Mucosa of stomach (tissue), 1 donor: ENCODE results near the gene CSRNP3.

ENCODE experiments used
- H3K27me3 ChIP-seq: one replicate; pipeline ENCODE4 v1.7.0; 2013; ENCODE audit warnings: mild to moderate bottlenecking, low read length; ENCODE audit not compliant: control insufficient read depth, insufficient read depth
- H3K36me3 ChIP-seq: one replicate; pipeline ENCODE4 v1.7.0; 2013; ENCODE audit warnings: low read length; ENCODE audit not compliant: control insufficient read depth, insufficient read depth
- H3K4me1 ChIP-seq: one replicate; pipeline ENCODE4 v1.7.0; 2013; ENCODE audit warnings: mild to moderate bottlenecking, low read length; ENCODE audit not compliant: control insufficient read depth, insufficient read depth
- H3K4me3 ChIP-seq: one replicate; pipeline ENCODE4 v1.7.0; 2013; ENCODE audit warnings: low read length
- H3K9ac ChIP-seq: one replicate; pipeline ENCODE4 v1.7.0; 2013; ENCODE audit warnings: mild to moderate bottlenecking, low read length, moderate library complexity
- H3K9me3 ChIP-seq: one replicate; pipeline ENCODE4 v1.7.0; 2013; ENCODE audit warnings: mild to moderate bottlenecking, low read length, moderate library complexity; ENCODE audit not compliant: control insufficient read depth
- donor health status: Pancreatic carcinoma.

Gene CSRNP3

DNA sequence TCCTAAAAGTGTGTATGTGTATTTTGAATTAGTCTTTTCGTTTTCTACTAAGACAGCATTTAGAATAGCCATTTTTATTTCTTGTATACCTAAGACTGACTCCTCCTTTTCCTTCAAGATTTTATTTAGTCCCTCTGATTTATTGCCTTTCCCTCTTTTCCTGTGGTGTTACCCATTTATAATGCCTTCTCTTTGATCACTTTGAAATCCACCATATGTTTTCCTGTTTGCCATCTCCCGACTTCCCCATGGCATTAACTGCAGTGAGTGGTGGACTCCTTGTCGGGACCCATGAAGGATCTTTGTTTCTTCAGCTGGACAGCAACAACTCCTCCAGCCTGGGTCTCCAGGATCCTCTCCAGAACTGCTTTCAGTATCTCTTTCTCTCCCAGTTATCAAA is 160.7 kb downstream of the CSRNP3 start:
- Histone ChIP-seq H3K27me3 (no peaks in the 10 kb centered on the region), H3K4me1 (no peaks in the 10 kb centered on the region), H3K36me3 (no peaks in the 10 kb centered on the region), H3K4me3 (no peak overlapping the region), H3K9ac (no peak overlapping the region), H3K9me3 (no peaks in the 10 kb centered on the region)

DNA sequence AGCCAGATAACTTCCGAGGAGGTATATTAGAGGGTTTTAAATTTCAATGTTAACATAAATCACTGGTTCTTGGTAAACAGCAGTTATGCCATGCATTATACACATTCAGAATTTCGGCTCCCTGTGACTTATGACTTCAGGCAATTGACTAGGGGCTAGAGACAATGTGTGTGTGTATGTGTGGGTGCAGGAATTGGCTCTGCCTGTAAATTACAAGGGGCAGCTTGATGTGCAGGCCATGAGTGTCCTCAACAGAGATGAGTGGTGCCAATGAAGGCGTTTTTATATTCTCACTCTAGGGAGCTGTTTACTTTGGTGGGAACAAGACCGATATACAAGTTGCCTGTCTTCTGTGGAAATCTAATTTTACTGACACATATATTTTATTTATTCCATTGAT is 161.6 kb downstream of the CSRNP3 start:
- no peak overlapping the region for H3K9ac ChIP-seq
- H3K27me3 ChIP-seq, result no peaks in the 10 kb centered on the region
- H3K4me3 ChIP-seq, result no peak overlapping the region
- H3K4me1 ChIP-seq, result no peaks in the 10 kb centered on the region
- no peaks in the 10 kb centered on the region for H3K9me3 ChIP-seq
- H3K36me3 ChIP-seq, result no peaks in the 10 kb centered on the region

DNA sequence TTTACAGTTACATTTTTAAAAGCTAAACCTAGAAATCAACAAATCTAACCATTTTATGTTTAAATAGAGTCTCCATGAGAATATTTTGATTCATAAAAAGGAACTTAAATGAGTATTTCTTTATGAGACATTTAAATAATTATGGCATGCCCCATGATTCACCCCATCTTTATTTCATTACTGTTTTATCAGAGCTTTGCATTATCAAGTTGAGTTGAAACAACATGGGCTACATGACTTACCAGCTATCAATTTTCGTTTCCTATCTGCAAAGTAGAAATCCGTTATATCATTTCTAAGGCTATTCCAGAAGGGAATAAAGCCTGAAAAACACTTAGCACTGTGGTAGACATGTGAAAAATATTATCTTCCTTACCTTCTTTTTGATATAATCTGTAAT is 163.1 kb downstream of the CSRNP3 start:
- no peaks in the 10 kb centered on the region for H3K9me3 ChIP-seq
- H3K4me1 ChIP-seq, result no peaks in the 10 kb centered on the region

DNA sequence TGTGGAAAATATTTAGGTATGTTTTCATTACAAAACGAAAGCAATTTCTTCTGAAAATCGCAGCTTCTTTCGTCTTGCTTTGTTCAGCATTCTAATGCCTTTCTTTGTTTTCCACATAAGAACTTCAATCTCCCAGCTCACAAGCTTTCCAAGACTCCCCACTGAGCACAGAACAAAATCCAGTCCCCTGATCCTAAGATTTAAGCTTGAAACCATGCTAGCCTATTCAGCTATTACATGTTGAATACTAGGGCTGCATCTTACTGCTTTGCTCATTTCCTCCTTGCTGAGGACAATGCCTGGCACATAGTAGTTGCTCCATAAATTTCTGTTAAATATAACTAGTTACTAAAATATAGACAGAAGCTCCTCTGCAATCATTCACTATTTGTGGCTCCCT is 163.9 kb downstream of the CSRNP3 start:
- Histone ChIP-seq H3K27me3 (no peaks in the 10 kb centered on the region), H3K9ac (no peak overlapping the region), H3K9me3 (no peaks in the 10 kb centered on the region), H3K36me3 (no peaks in the 10 kb centered on the region), H3K4me3 (no peak overlapping the region), H3K4me1 (no peaks in the 10 kb centered on the region)

More for the DNA sequence above, 163.1 kb downstream of the CSRNP3 start:
- Histone ChIP-seq H3K27me3 (no peaks in the 10 kb centered on the region), H3K9ac (no peak overlapping the region), H3K4me3 (no peak overlapping the region), H3K36me3 (no peaks in the 10 kb centered on the region)

DNA sequence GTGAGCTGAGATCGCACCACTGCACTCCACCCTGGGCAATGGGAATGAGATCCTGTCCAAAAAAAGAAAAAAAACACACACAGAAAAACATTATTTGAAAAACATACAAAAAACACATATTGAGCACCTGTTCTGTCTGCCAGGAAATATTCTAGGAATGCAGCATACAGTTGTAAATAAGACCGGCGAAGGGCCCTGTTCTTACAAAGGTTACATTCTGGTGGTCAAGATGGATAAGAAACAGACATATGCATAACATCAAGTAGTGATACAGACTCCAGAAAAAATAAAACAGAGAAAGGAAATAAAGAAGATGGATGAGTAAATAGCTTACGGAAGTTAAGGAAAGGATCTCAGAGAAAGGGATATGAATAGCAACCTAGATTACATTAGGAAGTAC is 164.8 kb downstream of the CSRNP3 start:
- H3K36me3 ChIP-seq, result no peaks in the 10 kb centered on the region
- H3K4me1 ChIP-seq, result no peaks in the 10 kb centered on the region
- H3K27me3 ChIP-seq, result no peaks in the 10 kb centered on the region
- H3K9me3 ChIP-seq, result no peaks in the 10 kb centered on the region
- no peak overlapping the region for H3K9ac ChIP-seq
- no peak overlapping the region for H3K4me3 ChIP-seq

DNA sequence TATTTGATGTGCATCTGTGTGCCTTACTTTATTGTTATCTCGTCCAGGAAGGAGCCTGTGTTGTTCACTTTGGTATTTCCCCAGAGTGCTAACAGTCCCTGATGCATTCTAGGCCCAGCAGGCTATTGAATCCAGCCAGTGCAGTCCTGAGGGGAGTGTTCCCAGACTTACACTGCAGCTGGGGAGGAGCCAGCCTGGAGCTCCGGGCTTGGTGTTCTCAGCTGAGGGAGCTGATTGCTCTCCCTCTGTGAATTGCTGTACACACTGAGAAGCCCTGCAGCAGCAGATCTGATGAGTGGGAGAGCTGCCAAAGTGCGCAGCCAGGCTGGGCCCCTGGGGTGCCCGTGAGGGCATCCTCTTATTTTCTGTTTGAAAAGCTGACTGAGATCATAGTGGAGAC is 165.4 kb downstream of the CSRNP3 start:
- no peaks in the 10 kb centered on the region for H3K9me3 ChIP-seq
- H3K36me3 ChIP-seq, result no peaks in the 10 kb centered on the region
- no peaks in the 10 kb centered on the region for H3K27me3 ChIP-seq
- no peak overlapping the region for H3K9ac ChIP-seq
- no peak overlapping the region for H3K4me3 ChIP-seq
- no peaks in the 10 kb centered on the region for H3K4me1 ChIP-seq

DNA sequence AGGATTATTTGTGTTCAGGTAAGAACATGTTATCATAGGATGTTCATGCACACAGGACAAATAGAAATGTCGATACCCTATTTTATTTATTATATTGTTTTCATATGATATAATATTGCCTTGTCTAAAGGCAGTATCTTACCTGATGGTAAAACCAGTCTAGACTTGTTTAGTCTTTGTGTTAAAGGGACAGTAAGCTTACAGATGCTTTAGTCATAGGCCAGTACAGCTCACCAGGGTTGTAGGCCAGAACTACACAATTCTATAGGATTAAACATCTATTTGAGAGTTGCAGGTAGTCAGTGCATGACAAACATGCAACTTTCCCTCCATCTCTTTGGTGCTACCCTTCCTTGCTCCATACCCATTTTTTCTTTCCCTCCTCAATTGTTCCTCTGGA is 166.0 kb downstream of the CSRNP3 start:
- no peaks in the 10 kb centered on the region for H3K36me3 ChIP-seq
- H3K9ac ChIP-seq, result no peak overlapping the region
- no peak overlapping the region for H3K4me3 ChIP-seq
- H3K9me3 ChIP-seq, result no peaks in the 10 kb centered on the region
- H3K27me3 ChIP-seq, result no peaks in the 10 kb centered on the region
- no peaks in the 10 kb centered on the region for H3K4me1 ChIP-seq

DNA sequence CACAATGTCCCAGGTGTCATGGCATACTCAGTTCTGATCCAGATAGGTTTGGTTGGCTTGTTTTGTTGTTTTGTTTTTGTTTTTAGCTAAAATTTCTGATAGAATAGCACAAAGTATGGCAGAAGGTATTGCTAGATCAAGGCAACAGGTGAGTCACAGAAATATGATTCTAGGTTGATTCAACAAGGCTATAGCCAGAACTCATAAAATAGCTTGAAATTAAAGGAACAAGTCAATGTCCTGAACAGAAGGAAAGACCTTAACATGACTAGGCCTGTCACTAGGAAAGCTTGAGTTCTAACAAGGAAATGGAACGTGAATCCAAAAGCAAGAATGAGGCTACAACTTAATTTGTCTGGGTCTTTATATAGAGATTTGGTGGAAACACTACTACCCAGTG is 167.5 kb downstream of the CSRNP3 start:
- Histone ChIP-seq H3K9me3 (no peaks in the 10 kb centered on the region), H3K36me3 (no peaks in the 10 kb centered on the region), H3K27me3 (no peaks in the 10 kb centered on the region), H3K9ac (no peak overlapping the region), H3K4me3 (no peak overlapping the region), H3K4me1 (no peaks in the 10 kb centered on the region)

DNA sequence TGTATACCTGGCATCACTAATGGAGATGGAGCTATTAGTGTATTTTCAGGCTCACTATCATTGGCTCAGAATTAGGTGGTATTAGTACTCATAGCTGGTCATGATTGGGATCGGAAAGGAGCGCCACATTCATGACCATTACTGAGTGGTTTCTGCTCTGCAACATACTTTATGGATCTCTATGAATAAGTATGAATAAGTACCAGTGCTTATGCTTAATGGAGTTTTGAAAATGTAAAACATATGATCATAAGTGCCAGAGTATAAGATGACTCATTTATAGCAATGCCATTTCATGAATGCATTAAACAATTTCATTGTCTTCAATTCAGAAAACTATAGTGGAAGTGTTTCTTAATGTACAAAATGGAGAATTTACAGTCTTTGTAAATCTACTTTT is 167.9 kb downstream of the CSRNP3 start:
- no peaks in the 10 kb centered on the region for H3K27me3 ChIP-seq
- no peaks in the 10 kb centered on the region for H3K9me3 ChIP-seq
- H3K9ac ChIP-seq, result no peak overlapping the region
- H3K36me3 ChIP-seq, result no peaks in the 10 kb centered on the region
- H3K4me1 ChIP-seq, result no peaks in the 10 kb centered on the region
- H3K4me3 ChIP-seq, result no peak overlapping the region

DNA sequence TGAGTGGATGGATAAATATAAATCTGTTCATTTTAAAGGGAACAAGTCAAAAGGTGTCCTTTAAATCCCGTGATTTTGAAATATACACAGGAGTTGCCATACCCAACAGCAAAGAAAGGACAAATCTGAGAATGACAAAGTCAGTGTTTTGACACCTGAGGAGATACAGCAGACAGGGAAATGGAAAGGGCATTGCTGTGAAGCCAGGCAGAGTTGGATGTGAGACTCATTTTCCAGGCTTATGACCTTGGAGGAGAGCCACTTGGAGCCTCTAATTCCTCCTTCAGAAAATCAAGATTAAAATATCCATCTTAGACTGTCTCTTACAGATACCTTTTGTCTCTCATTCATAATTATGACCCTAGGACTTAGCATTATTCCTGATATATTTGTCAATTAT is 170.0 kb downstream of the CSRNP3 start:
- Histone ChIP-seq H3K4me3 (no peak overlapping the region), H3K4me1 (no peaks in the 10 kb centered on the region), H3K36me3 (no peaks in the 10 kb centered on the region), H3K9ac (no peak overlapping the region), H3K9me3 (no peaks in the 10 kb centered on the region), H3K27me3 (no peaks in the 10 kb centered on the region)

DNA sequence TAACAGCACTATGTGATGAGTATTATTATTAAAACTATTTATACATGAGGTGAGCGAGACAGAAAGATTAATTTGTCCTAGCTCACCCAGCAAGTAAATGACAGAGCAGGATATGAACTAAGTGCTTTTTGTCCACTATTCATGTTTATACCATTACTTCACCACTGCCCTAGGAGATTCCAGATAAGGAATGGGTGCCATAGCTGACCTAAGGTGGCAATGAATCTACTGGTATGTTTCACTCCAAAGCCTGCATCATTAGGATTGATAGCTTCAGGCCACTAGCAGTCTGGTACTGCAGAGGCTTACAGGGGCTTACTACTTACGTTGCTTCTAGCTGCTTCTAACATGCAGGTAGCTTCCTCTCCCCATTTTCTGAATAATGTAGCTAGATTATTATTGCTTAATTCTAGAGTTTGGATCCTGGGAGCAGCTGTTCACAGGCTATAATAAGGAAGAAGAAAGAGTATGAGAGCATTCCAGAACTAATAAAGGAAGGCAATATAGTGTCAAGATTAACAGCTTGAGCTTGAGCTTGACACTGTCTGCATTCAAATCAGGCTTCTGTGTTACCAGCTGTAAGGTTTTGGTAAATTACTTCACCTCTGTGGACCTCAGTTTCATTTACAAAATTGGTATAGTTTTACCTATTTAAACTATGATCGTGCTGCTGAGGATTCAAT is 170.9 kb downstream of the CSRNP3 start:
- Histone ChIP-seq H3K4me3 (no peak overlapping the region), H3K4me1 (no peaks in the 10 kb centered on the region), H3K9ac (no peak overlapping the region), H3K9me3 (no peaks in the 10 kb centered on the region), H3K36me3 (no peaks in the 10 kb centered on the region), H3K27me3 (no peaks in the 10 kb centered on the region)

DNA sequence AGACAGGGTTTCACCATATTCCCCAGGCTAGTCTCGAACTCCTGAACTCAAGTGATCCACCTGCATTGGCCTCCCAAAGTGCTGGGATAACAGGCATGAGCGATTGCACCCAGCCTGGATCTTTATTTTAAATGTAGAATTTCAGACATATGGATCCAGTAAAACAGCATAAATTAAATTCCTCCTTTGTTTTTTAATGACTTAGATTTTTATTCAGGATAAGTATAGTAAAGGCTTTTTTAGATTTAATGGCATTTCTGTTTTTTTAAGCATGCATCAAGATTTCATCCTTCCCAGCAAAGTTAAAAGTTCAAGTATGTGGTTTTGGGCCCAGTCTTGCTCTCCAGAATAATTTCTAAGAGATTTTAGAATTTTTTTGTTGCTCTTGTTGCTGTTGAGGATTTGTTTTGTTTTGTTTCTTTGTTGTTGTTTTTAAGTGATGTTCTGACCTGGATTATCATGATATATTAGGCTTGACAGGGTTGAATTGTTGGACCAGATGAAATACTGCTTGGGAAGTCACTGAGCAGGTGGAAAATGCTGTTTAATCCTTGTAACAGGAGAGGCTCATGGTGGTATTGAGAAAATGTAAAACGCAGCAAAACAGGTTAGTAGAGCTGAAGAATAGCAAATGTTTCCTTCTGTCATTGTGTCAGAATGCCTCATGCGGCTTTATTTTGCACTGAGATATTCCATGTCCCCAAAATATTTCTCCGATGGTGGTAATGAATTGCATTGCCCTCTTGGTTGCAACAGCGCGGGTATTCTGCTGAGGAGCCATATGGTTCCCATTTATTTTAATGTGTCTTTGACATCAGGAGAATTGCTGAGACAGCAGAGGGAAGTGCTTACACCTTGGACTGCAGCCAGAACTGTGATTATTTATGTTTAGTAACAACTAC is 176.7 kb downstream of the CSRNP3 start:
- H3K9me3 ChIP-seq, result no peaks in the 10 kb centered on the region
- no peak overlapping the region for H3K4me3 ChIP-seq
- no peaks in the 10 kb centered on the region for H3K36me3 ChIP-seq
- H3K27me3 ChIP-seq, result no peaks in the 10 kb centered on the region
- H3K9ac ChIP-seq, result no peak overlapping the region
- H3K4me1 ChIP-seq, result no peaks in the 10 kb centered on the region
